Activated CD4-positive, alpha-beta T cell treated with anti-CD3 and anti-CD28 coated beads for 1 hour (primary cell): ENCODE results near the gene RNH1.
A peak's percentile ranks its signal among the peaks of the same experiment; 100 is the strongest.

ENCODE experiments used
- DNase-seq: peaks from one replicate; pipeline ENCODE4 v3.0.0-alpha.2; 2020

The RNH1 gene

DNA sequence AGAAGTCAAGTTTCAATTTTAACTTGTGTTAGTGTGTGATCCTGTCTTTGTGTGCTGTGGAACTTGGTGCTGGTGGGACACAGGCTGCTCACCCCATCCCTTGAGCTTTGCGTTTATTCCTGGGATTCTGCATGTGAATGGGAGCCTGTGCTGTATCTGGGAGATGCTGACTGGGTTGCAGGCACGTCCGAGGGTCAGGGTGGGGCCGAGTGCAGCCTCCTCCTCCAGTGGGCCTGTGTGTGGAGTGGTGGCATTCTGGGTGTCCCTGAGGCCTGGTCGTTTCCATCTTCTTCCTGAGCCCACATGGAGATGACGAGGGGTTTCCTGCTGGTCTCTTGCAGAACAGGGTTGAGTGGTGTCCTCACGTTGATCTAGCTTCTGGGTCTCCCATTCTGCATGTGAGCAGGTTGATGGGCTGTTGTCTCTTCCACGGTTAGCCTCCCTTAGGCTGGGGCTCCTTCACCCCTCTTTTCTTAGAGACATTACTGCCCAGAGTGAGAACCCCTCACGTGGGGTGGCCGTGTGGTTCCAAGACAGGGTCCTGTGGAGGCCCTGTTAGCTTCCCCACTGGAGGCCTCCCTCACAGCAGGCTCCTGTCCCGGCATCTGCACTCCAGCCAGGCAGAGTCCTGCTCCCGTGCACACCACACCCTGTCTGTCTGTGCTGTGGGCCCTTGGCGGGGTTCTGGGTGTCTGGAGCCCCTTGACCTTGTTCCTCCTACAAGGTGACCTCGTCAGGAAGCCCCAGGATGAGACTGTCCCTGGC, 52.1 kb downstream of the RNH1 start:
- DNase-seq, result no peak

DNA sequence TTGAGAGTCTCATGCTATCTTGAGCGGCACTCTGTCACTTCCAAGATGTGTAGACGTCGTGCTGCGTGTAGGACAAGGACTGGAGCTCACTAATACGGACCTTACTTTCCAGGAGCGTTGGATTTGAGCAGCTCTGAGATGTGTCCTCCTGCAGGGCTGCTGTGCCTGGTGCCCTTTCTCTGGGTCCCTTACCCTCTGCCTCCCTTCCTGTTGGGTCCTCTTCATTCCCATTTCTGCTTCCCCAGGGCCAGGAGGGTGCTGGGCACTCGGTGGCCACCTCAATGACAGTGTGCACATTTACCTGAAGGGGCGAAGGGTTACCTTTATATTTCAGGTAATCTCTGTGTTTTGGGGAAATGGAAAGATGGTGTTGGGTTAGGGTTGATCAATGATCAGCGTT, 53.0 kb downstream of the RNH1 start:
- no peak for DNase-seq

DNA sequence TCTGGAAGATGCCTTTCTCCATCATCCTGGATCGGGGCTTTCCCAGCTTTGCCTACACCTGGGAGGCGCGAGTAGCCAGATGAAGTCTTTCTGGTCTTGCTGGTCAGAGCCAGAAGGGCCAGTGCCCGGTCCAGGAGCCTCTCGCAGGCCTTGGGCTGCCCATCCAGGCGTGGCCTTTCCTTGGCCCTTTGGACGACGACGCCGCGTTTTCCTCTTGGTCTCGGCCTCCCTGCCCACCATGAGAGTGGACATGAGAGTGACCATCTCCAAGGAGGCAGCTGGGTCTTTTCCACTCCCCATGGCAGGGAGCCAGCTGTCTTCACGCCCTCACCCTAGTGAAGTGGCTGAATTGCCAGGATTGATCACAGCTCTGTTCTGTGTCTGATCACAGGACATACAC, 53.5 kb downstream of the RNH1 start:
- no peak for DNase-seq

DNA sequence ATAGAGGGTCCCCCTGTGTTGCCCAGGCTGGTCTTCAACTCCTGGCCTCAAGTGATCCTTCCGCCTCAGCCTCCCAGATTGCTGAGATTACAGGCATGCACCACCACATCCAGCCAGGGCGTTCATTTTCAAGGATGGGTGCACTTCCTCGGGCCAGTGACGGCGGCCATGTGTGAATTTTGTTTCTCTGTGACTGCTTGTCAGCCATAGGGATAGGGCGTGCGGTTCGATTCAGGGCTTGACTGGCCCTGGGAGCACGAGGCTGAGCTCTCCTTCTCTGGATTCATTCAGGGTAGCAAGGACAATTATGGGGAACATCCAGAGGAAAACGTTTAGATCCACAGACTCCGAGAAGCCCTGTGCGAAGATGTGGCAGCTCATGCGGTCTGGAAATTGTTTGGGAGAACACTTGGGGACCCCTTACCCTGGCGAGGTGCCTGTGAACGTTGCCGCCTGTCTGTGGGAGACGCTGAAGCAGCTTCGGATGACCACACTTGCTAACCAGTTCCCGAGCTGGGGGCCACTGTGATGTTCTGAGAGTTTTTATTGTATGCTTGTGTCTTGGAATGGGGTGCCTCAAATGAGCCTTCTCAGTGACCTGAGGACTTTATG, 54.0 kb downstream of the RNH1 start:
- DNase-seq, result no peak

DNA sequence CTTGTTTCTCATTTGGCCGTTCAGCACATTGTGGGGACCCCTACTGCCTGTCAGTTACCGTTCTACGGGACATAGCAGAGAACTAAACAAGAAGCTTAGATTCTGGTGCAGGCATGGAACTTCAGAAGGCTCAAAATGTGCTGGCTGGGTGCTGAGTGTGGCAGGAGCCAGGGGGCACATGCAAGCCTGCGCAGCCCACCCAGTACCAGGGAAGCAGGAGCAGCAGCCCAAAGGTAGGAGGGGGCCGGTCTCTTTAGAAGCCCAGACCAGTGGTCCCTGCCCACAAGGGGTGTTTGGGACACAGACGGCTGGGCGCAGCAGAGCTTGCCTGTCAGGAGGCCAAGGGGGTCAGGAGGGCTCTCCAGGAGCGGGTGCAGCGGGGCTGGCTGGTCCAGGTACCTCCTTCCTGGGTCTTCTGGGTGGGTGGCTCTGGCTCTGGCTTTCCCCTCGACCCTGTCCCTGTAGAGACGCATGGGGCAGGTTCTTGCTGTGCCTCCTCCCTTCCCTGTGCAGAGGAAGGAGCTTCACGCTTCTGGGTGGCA, 54.8 kb downstream of the RNH1 start:
- no peak for DNase-seq

DNA sequence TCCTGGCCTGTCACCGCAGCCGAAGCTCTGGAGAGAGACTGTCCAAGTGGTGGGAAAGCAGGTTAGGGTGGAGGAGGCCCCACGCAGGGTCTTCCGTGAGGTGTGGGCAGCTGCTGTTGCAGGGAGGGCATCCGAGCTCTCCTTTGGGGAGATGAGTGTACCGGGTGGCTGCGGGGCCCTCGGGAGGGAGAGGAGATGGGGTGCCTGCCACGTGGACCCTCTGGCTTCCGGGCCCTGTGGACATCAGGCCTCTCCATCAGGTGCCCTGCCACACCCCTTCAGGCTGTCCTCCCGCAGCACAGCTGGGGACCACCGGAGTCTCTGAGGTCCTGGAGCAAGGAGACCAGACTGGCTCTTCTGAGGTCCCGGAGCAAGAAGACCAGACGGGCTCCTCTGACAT, 55.3 kb downstream of the RNH1 start:
- no peak for DNase-seq

DNA sequence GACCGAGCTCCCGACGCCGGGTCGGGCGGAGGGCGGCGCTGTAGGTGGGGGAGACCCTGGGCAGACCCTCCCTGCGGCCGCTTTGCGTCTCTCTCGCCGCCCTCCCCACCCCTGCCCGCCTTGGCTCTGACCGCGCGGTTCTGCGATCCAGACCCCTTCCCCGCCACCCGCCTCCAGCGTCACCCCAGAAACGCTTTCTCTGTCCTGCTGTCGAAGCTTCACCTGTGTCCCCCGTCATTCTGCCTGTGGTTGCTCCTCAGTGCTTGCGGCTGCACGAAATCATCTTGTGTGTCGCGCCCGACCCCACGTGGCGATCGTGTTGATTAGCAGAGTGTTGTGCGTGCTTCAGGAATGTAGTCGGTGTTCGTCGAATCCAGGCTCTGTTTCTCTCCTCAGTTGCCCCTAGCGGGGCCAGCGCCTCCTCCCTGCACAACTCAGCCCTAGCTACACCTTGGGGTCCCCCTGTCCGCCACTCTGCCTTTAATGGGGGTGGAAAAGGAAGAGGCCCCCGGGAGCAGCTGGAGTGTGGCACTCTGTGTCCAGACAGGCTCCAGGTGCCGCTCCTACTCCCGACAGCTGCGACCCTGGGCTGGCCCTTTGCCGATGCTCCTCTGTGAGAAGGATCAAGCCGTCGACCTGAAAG, 56.1 kb downstream of the RNH1 start:
- peak; percentile 77 for DNase-seq

DNA sequence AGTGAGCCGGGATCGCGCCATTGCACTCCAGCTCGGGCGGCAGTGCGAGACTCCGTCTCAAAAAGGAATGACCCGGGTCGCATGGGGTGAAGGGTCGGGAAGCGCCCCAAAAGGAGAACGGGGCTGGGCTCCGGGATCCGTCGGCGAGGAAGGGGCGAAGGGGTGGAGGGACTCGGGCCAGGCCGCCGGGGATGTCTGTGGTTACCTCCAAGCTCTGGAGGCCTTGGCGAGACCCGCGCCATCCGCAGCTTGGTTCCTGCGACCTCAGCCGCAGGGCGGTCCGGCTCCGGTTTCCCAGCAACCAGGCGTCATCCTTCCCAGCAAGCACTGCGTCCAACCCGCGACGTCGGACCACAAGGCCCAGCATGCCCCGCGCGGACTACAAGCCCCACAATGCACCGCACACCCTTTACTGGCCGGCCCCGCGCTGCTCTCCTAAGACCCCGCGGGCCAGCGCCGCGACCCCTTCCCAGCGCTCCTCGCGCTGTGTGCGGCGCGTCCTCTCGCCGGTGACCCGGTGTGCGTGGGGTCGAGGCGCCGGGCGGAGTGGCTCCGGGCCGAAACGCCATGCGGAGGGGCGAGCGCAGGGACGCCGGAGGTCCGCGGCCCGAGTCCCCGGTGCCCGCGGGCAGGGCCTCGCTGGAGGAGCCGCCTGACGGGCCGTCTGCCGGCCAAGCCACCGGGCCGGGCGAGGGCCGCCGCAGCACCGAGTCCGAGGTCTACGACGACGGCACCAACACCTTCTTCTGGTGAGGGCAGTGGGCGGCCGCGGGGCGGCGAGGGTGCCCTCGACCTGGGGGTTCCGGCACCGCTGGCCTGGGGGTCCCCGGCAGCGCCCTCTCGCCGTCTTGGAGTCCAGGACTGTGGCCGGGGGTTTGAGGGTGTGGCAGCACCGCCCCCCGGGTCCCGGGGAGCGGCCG, 56.9 kb downstream of the RNH1 start, which contains the start of gene PTDSS2:
Gene PTDSS2 (plus strand): TSS at position 391 of the 920 bp plus-strand sequence. CDS start 177 bp downstream, at position 568.
- DNase-seq, result peak; percentile 90

DNA sequence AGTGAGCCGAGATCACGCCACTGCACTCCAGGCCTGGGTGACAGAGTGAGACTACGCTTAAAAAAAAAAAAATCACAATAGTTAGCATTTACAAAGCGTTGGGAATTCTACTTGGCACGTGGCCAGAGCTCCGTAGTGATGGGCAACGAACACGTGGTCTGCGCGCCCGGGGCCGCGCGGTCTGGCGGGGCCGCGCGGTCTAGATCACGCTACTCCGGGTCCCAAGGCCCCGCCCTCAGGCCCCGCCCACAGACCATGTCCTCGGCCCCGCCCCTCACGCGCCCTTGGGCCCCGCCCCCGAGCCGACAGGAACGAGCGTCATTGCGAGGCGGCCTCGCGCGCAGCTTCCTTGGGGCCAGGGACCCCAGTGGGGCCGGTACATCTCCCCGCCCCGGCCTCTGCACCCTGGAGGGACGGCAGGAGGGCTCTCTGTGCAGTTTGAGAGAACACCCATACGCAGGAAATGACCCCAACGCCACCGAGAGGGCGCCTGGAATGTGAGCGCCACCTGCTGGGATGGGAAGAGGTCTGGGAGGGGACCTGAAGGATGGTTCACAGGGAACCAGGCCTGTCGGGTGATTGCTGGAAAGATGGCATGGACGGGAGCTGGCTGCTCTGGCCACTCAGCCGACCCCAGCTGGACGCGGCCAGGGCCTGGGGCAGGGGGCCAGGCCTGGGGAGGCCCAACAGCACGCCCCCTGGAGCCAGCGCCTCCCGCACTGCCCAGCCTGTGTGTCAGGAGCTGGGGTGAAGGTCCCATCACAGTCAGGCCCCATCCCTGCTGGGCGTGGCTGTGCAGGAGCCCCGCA, 58.9 kb downstream of the RNH1 start:
- DNase-seq, result peak; percentile 87

DNA sequence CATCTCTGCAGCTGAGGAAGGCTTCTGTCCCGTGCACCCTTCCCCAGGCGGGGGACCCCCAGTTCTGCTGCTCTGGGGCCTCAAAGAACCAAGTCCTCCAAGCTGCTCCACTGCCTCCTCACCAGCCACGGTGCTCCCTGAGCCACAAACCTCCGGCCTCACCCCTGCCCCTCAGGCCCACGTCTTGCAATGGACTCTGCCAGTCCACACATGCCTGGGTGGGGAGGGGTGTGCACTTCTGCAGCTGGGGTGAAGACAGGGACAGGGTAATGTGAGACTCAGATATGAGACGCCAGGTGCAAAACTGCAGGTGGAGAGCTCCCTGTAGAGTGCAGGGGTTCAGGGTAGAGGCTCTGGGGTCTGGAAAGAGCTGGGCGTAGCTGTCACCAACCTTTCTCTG, 60.2 kb downstream of the RNH1 start:
- no peak for DNase-seq

DNA sequence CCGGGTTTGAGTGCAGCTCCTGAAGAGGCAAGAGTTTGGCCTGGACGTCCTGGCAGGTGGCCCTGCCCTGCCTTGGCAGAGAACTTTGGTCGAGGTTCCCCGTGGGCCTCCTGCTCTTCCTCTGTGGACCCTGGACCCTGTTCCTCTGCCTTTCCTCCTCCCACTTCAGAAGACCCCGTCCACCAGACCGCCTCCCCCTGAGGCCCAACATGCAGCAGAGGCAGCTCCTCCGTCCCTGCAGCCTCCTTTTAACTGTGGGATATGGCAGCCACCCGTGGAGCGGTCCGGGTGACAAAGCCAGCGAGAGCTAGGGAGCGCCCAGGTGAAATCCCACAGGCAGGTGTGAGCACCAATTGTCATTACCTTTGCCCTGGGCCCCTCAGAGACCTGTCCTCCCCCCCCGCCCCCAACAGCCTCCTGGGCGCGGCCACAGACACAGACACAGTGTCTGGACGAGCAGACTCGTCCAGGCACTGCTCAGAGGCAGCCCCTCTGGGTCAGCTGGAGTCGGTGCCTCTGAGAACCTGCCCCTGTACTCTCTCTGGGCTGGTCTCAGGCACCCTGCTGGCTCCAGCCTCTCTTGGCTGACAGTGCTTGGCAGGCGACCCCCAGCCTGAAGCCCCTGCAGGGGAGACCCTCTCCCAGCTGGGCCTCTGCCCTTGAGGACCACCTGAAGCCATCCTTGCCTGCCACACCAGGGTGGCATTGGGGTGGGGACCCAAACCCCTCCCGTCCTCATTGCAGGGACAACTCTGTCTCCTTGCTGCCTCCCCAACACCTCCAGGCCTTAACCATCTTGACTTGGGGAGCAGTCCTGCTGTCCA, 61.1 kb downstream of the RNH1 start:
- no peak for DNase-seq
